Lower leg skin (tissue), 3 donors: ENCODE results near the gene HP.
"Not testable (repeated sequence)": the region's sequence is repeated elsewhere in the genome, so short reads cannot be mapped to it uniquely, and the experiment has no call there.

Source experiments
- CTCF ChIP-seq, 3 donors: fragments of 450-650 bp; IDR thresholded peaks; one replicate each; pipeline ENCODE4 v1.5.1; 2016; ENCODE audit warnings: antibody characterized with exemption in 3 of 3, mild to moderate bottlenecking in 3 of 3, moderate library complexity in 2 of 3
- POLR2A ChIP-seq, 2 donors: fragments of 450-650 bp; IDR thresholded peaks; one replicate each; pipeline ENCODE4 v1.6.1; 2016 to 2017; ENCODE audit warnings: antibody characterized with exemption in 2 of 2, mild to moderate bottlenecking in 1 of 2, moderate library complexity in 1 of 2

GRCh38 chr16:72008065-72008423 lies 46.3 kb upstream of the HP start:
- not testable (repeated sequence) for TF ChIP-seq CTCF, POLR2A (IDR thresholded peaks at IDR 0.05)
